ENCODE measurements around the gene KRTAP10-9. TPM values are rescaled to one million over a fixed set of nuclear protein-coding genes. Genes with fewer than 3 reads are reported as not detected.
"Not testable (repeated sequence)": the region's sequence is repeated elsewhere in the genome, so short reads cannot be mapped to it uniquely, and the experiment has no call there.

KRTAP10-9 gene
- total RNA-seq = not detected in 2 replicates

GRCh38 chr21:44626673-44627143 is at the start of gene KRTAP10-9:
Gene KRTAP10-9, plus strand, starts transcription at chr21:44627093. Its CDS starts 79 bp downstream, at chr21:44627172.
- H3K4me3 Mint-ChIP-seq = no peak within 1 kb of the TSS

GRCh38 chr21:44578371-44579055 is 48.4 kb upstream of the KRTAP10-9 start:
- Mint-ChIP-seq H3K9me3 (peaks cover 52% of the 10 kb centered on the region), H3K4me1 (ENCODE audit: low read depth) (peaks cover 4% of the 10 kb centered on the region), H3K4me3 (no peak overlapping the region), H3K27me3 (ENCODE audit: insufficient read depth) (peaks cover 7% of the 10 kb centered on the region), H3K36me3 (ENCODE audit: low read depth) (no peaks in the 10 kb centered on the region), H3K27ac (no peak overlapping the region)
- intact Hi-C loops (cut with micrococcal nuclease) = no loop called here
- DNase-seq (ENCODE audit: low spot score) = no peak

More at GRCh38 chr21:44626673-44627143, at the start of gene KRTAP10-9:
- peaks cover 16% of the 10 kb centered on the region for H3K36me3 Mint-ChIP-seq (ENCODE audit: low read depth)
- H3K27me3 Mint-ChIP-seq (ENCODE audit: insufficient read depth) = peaks cover 5% of the 10 kb centered on the region
- H3K27ac Mint-ChIP-seq = no peak within 1 kb of the TSS
- no peak for DNase-seq (ENCODE audit: low spot score)
- H3K9me3 Mint-ChIP-seq = peaks cover 56% of the 10 kb centered on the region
- H3K4me1 Mint-ChIP-seq (ENCODE audit: low read depth) = peaks cover 6% of the 10 kb centered on the region
- intact Hi-C loops (cut with micrococcal nuclease) = no loop called here

GRCh38 chr21:44579056-44579832 is 47.6 kb upstream of the KRTAP10-9 start:
- no peak overlapping the region for H3K4me3 Mint-ChIP-seq
- DNase-seq (ENCODE audit: low spot score) = no peak
- H3K27ac Mint-ChIP-seq = no peak overlapping the region
- intact Hi-C loops (cut with micrococcal nuclease) = no loop called here
- no peaks in the 10 kb centered on the region for H3K36me3 Mint-ChIP-seq (ENCODE audit: low read depth)
- peaks cover 12% of the 10 kb centered on the region for H3K4me1 Mint-ChIP-seq (ENCODE audit: low read depth)
- peaks cover 52% of the 10 kb centered on the region for H3K9me3 Mint-ChIP-seq
- H3K27me3 Mint-ChIP-seq (ENCODE audit: insufficient read depth) = peaks cover 7% of the 10 kb centered on the region

GRCh38 chr21:44579833-44580144 is 47.1 kb upstream of the KRTAP10-9 start:
- no peak overlapping the region for H3K4me3 Mint-ChIP-seq
- intact Hi-C loops (cut with micrococcal nuclease) = loop anchor here (10.0 kb wide), 1 partner anchor 135 kb away; the partner anchor contains the start of gene TSPEAR
- H3K4me1 Mint-ChIP-seq (ENCODE audit: low read depth) = peaks cover 16% of the 10 kb centered on the region
- DNase-seq (ENCODE audit: low spot score) = no peak
- H3K27ac Mint-ChIP-seq = no peak overlapping the region
- peaks cover 10% of the 10 kb centered on the region for H3K27me3 Mint-ChIP-seq (ENCODE audit: insufficient read depth)
- H3K9me3 Mint-ChIP-seq = peaks cover 52% of the 10 kb centered on the region
- H3K36me3 Mint-ChIP-seq (ENCODE audit: low read depth) = peaks cover 1% of the 10 kb centered on the region

- DNase-seq (ENCODE audit: low spot score); H3K36me3 Mint-ChIP-seq (ENCODE audit: low read depth); H3K27ac Mint-ChIP-seq; H3K4me3 Mint-ChIP-seq: not testable (repeated sequence)
- Mint-ChIP-seq H3K4me1 (ENCODE audit: low read depth) (peaks cover 16% of the 10 kb centered on the region), H3K9me3 (peaks cover 52% of the 10 kb centered on the region), H3K27me3 (ENCODE audit: insufficient read depth) (peaks cover 13% of the 10 kb centered on the region)
- intact Hi-C loops (cut with micrococcal nuclease) = loop anchor here (10.0 kb wide), 1 partner anchor 134 kb away; the partner anchor contains the start of gene TSPEAR
These were observed 46.6 kb upstream of the KRTAP10-9 start, which contains the start of gene KRTAP10-5 for GRCh38 chr21:44580231-44580821. Gene KRTAP10-5, minus strand, starts transcription at chr21:44580604. Its CDS starts 26 bp downstream, at chr21:44580578.

- Mint-ChIP-seq H3K4me3 (no peak overlapping the region), H3K4me1 (ENCODE audit: low read depth) (peaks cover 16% of the 10 kb centered on the region), H3K27ac (no peak overlapping the region), H3K9me3 (peaks cover 47% of the 10 kb centered on the region), H3K27me3 (ENCODE audit: insufficient read depth) (peaks cover 17% of the 10 kb centered on the region), H3K36me3 (ENCODE audit: low read depth) (peaks cover 1% of the 10 kb centered on the region)
- no peak for DNase-seq (ENCODE audit: low spot score)
- intact Hi-C loops (cut with micrococcal nuclease) = loop anchor here (10.0 kb wide), 1 partner anchor 134 kb away; the partner anchor contains the start of gene TSPEAR
These were observed 45.7 kb upstream of the KRTAP10-9 start for GRCh38 chr21:44581158-44581557.

GRCh38 chr21:44582055-44582454 is 44.8 kb upstream of the KRTAP10-9 start:
- no peak for DNase-seq (ENCODE audit: low spot score)
- Mint-ChIP-seq H3K4me3 (no peak overlapping the region), H3K27ac (no peak overlapping the region), H3K9me3 (peaks cover 45% of the 10 kb centered on the region), H3K4me1 (ENCODE audit: low read depth) (peaks cover 16% of the 10 kb centered on the region), H3K36me3 (ENCODE audit: low read depth) (peaks cover 1% of the 10 kb centered on the region), H3K27me3 (ENCODE audit: insufficient read depth) (peaks cover 26% of the 10 kb centered on the region)
- intact Hi-C loops (cut with micrococcal nuclease) = loop anchor here (10.0 kb wide), 1 partner anchor 133 kb away; the partner anchor contains the start of gene TSPEAR

GRCh38 chr21:44583089-44583799 is 43.6 kb upstream of the KRTAP10-9 start:
- H3K36me3 Mint-ChIP-seq (ENCODE audit: low read depth) = peaks cover 1% of the 10 kb centered on the region
- intact Hi-C loops (cut with micrococcal nuclease) = loop anchor here (10.0 kb wide), 1 partner anchor 132 kb away; the partner anchor contains the start of gene TSPEAR
- H3K27me3 Mint-ChIP-seq (ENCODE audit: insufficient read depth) = peaks cover 34% of the 10 kb centered on the region
- H3K9me3 Mint-ChIP-seq = peaks cover 34% of the 10 kb centered on the region
- no peak overlapping the region for H3K27ac Mint-ChIP-seq
- DNase-seq (ENCODE audit: low spot score) = no peak
- no peak overlapping the region for H3K4me3 Mint-ChIP-seq
- peaks cover 16% of the 10 kb centered on the region for H3K4me1 Mint-ChIP-seq (ENCODE audit: low read depth)

- Mint-ChIP-seq H3K4me1 (ENCODE audit: low read depth) (peaks cover 16% of the 10 kb centered on the region), H3K9me3 (peaks cover 32% of the 10 kb centered on the region), H3K27me3 (ENCODE audit: insufficient read depth) (peaks cover 32% of the 10 kb centered on the region), H3K36me3 (ENCODE audit: low read depth) (peaks cover 1% of the 10 kb centered on the region), H3K4me3 (no peak overlapping the region), H3K27ac (no peak overlapping the region)
- intact Hi-C loops (cut with micrococcal nuclease) = loop anchor here (10.0 kb wide), 1 partner anchor 131 kb away; the partner anchor contains the start of gene TSPEAR
- DNase-seq (ENCODE audit: low spot score) = peak; percentile 18
These were observed 43.1 kb upstream of the KRTAP10-9 start for GRCh38 chr21:44583800-44584147.

GRCh38 chr21:44585892-44586291 is 41.0 kb upstream of the KRTAP10-9 start:
- H3K4me3 Mint-ChIP-seq = no peak overlapping the region
- peaks cover 16% of the 10 kb centered on the region for H3K4me1 Mint-ChIP-seq (ENCODE audit: low read depth)
- H3K27me3 Mint-ChIP-seq (ENCODE audit: insufficient read depth) = peaks cover 30% of the 10 kb centered on the region
- H3K9me3 Mint-ChIP-seq = peaks cover 16% of the 10 kb centered on the region
- intact Hi-C loops (cut with micrococcal nuclease) = loop anchor here (10.0 kb wide), 1 partner anchor 129 kb away; the partner anchor contains the start of gene TSPEAR
- H3K36me3 Mint-ChIP-seq (ENCODE audit: low read depth) = peaks cover 1% of the 10 kb centered on the region
- no peak for DNase-seq (ENCODE audit: low spot score)
- no peak overlapping the region for H3K27ac Mint-ChIP-seq

- Mint-ChIP-seq H3K36me3 (ENCODE audit: low read depth) (peaks cover 1% of the 10 kb centered on the region), H3K4me3 (no peak overlapping the region), H3K9me3 (peaks cover 4% of the 10 kb centered on the region), H3K27ac (no peak overlapping the region), H3K27me3 (ENCODE audit: insufficient read depth) (peaks cover 32% of the 10 kb centered on the region), H3K4me1 (ENCODE audit: low read depth) (peaks cover 6% of the 10 kb centered on the region)
- DNase-seq (ENCODE audit: low spot score) = no peak
- intact Hi-C loops (cut with micrococcal nuclease) = loop anchor here (10.0 kb wide), 1 partner anchor 126 kb away; the partner anchor contains the start of gene TSPEAR
These were observed 37.8 kb upstream of the KRTAP10-9 start for GRCh38 chr21:44589094-44589493.

Data from activated T-helper 1 cell treated with anti-CD3 and anti-CD28 coated beads, Interleukin-12 subunit alpha, Interleukin-12 subunit beta, Interleukin-2, Interleukin-4 antibody, amounts not matched to agents 30 ng/mL and 10 ng/mL and 1 ng/mL, durations not matched to agents 14 hours and 24 hours and 36 hours (primary cell).